HEK293T (cell line): ENCODE results near the gene KIF18A.
A peak's percentile ranks its signal among the peaks of the same experiment; 100 is the strongest.

Experiments
- CTCF ChIA-PET: fragments of 350-600 bp; formaldehyde crosslinking; extraction: SDS; loops from one replicate; lab custom pipeline; 2021; ENCODE audit warnings: antibody characterized with exemption, inconsistent platforms; lab: Yijun Ruan, JAX
- POLR2A ChIA-PET: fragments of 350-600 bp; formaldehyde crosslinking; extraction: SDS; loops from one replicate; lab custom pipeline; 2020; ENCODE audit warnings: antibody characterized with exemption, inconsistent platforms; lab: Yijun Ruan, JAX
- DNase-seq: peaks from one replicate; pipeline ENCODE4 v3.0.0; 2012; ENCODE audit warnings: mixed read lengths; ENCODE audit errors: extremely low spot score
- ARNT ChIP-seq: fragments of 450-650 bp; IDR thresholded peaks from 2 replicates; pipeline ENCODE4 v1.6.1; 2017; ENCODE audit warnings: mild to moderate bottlenecking
- BHLHE40 ChIP-seq: fragments of 450-650 bp; IDR thresholded peaks from 2 replicates; pipeline ENCODE4 v1.6.1; 2016; ENCODE audit warnings: mild to moderate bottlenecking, moderate library complexity, borderline replicate concordance
- CTBP1 ChIP-seq: fragments of 450-650 bp; IDR thresholded peaks from 2 replicates; pipeline ENCODE4 v1.6.1; 2016; ENCODE audit warnings: borderline replicate concordance
- ELF4 ChIP-seq: fragments of 450-650 bp; IDR thresholded peaks from 2 replicates; pipeline ENCODE4 v1.6.1; 2017; ENCODE audit warnings: antibody characterized with exemption
- FOXA1 ChIP-seq: fragments of 450-650 bp; IDR thresholded peaks from 2 replicates; pipeline ENCODE4 v1.6.1; 2016; ENCODE audit warnings: mild to moderate bottlenecking
- FOXK2 ChIP-seq: fragments of 450-650 bp; IDR thresholded peaks from 2 replicates; pipeline ENCODE4 v1.6.1; 2016; ENCODE audit warnings: mild to moderate bottlenecking
- FOXM1 ChIP-seq: fragments of 450-650 bp; IDR thresholded peaks from 2 replicates; pipeline ENCODE4 v1.6.1; 2017; ENCODE audit warnings: mild to moderate bottlenecking, borderline replicate concordance
- HDGF ChIP-seq: fragments of 450-650 bp; IDR thresholded peaks from 2 replicates; pipeline ENCODE4 v1.6.1; 2017; ENCODE audit warnings: antibody characterized with exemption, borderline replicate concordance
- L3MBTL2 ChIP-seq: fragments of 450-650 bp; conservative IDR thresholded peaks from 2 replicates; pipeline ENCODE4 v1.6.1; 2016; ENCODE audit warnings: mild to moderate bottlenecking
- LEF1 ChIP-seq: fragments of 450-650 bp; IDR thresholded peaks from 2 replicates; pipeline ENCODE4 v1.6.1; 2017; ENCODE audit warnings: mild to moderate bottlenecking, borderline replicate concordance
- NFRKB ChIP-seq: fragments of 450-650 bp; IDR thresholded peaks from 2 replicates; pipeline ENCODE4 v1.6.1; 2016; ENCODE audit warnings: mild to moderate bottlenecking, moderate library complexity
- PKNOX1 ChIP-seq: fragments of 450-650 bp; IDR thresholded peaks from 2 replicates; pipeline ENCODE4 v1.6.1; 2016
- SP1 ChIP-seq: fragments of 450-650 bp; IDR thresholded peaks from 2 replicates; pipeline ENCODE4 v1.6.1; 2017
- SUZ12 ChIP-seq: fragments of 450-650 bp; IDR thresholded peaks from 2 replicates; pipeline ENCODE4 v1.6.1; 2016; ENCODE audit warnings: mild to moderate bottlenecking
- TARDBP ChIP-seq: fragments of 450-650 bp; IDR thresholded peaks from 2 replicates; pipeline ENCODE4 v1.6.1; 2016
- ZNF384 ChIP-seq: fragments of 450-650 bp; IDR thresholded peaks from 2 replicates; pipeline ENCODE4 v1.6.1; 2016

KIF18A gene

GRCh38 chr11:28110821-28111200 is 2.9 kb upstream of the KIF18A start:
- TF ChIP-seq ARNT = no peak
- TF ChIP-seq CTBP1 = no peak
- no peak for TF ChIP-seq FOXM1
- no peak for TF ChIP-seq BHLHE40
- TF ChIP-seq ELF4 = no peak
- no peak for TF ChIP-seq TARDBP
- TF ChIP-seq HDGF = no peak
- DNase-seq = no peak
- ChIA-PET POLR2A (interaction anchor here (1.0 kb wide), 1 partner anchor 392 kb away, joined by 3 read pairs; no protein-coding TSS in a partner anchor), CTCF (no interaction called here)

GRCh38 chr11:28110108-28110820 is 2.3 kb upstream of the KIF18A start:
- ChIA-PET POLR2A (interaction anchor here (1.0 kb wide), 2 partner anchors 31 to 391 kb away, joined by 3 read pairs; no protein-coding TSS in a partner anchor), CTCF (no interaction called here)
- DNase-seq = peak; percentile 62

GRCh38 chr11:28108958-28109357 is 1.0 kb upstream of the KIF18A start:
- ChIA-PET CTCF (no interaction called here), POLR2A (interaction anchor here (1.2 kb wide), 1 partner anchor 602 kb away, joined by 3 read pairs; the partner anchor contains the start of gene LIN7C)
- no peak for TF ChIP-seq CTBP1
- TF ChIP-seq HDGF = no peak
- TF ChIP-seq TARDBP = no peak
- TF ChIP-seq SUZ12 = no peak
- TF ChIP-seq ARNT = no peak
- TF ChIP-seq SP1 = no peak
- no peak for TF ChIP-seq BHLHE40
- TF ChIP-seq ZNF384 = no peak
- TF ChIP-seq NFRKB = no peak
- no peak for TF ChIP-seq FOXK2
- TF ChIP-seq LEF1 = no peak
- no peak for TF ChIP-seq L3MBTL2
- no peak for TF ChIP-seq ELF4
- TF ChIP-seq FOXA1 = no peak
- no peak for TF ChIP-seq FOXM1
- TF ChIP-seq PKNOX1 = no peak
- no peak for DNase-seq

More at GRCh38 chr11:28110108-28110820, 2.3 kb upstream of the KIF18A start:
- TF ChIP-seq BHLHE40 = no peak
- peak; percentile 44; the same call in 1 of the 2 replicates for TF ChIP-seq NFRKB
- TF ChIP-seq ELF4 = peak; percentile 57; the same call in 1 of the 2 replicates
- TF ChIP-seq SP1 = no peak
- TF ChIP-seq CTBP1 = peak; percentile 70; the same call in 1 of the 2 replicates

- CTCF ChIA-PET = interaction anchor here (0.6 kb wide), 1 partner anchor 382 kb away, joined by 3 read pairs; no protein-coding TSS in a partner anchor
Measured at GRCh38 chr11:28107191-28107749, 686 bp downstream of the KIF18A start.

GRCh38 chr11:28106353-28107043 is 1.5 kb downstream of the KIF18A start:
- ChIA-PET POLR2A (no interaction called here), CTCF (interaction anchor here (0.6 kb wide), 1 partner anchor 381 kb away, joined by 3 read pairs; no protein-coding TSS in a partner anchor)
- DNase-seq = no peak
- no peak for TF ChIP-seq FOXA1
- no peak for TF ChIP-seq ZNF384
- TF ChIP-seq ARNT = no peak
- TF ChIP-seq L3MBTL2 = no peak
- TF ChIP-seq SP1 = no peak
- no peak for TF ChIP-seq NFRKB
- TF ChIP-seq BHLHE40 = no peak
- no peak; the same call in 1 of the 2 replicates for TF ChIP-seq PKNOX1
- no peak for TF ChIP-seq SUZ12
- TF ChIP-seq FOXK2 = no peak
- TF ChIP-seq TARDBP = no peak
- TF ChIP-seq LEF1 = no peak
- TF ChIP-seq CTBP1 = no peak

More at GRCh38 chr11:28107191-28107749, 686 bp downstream of the KIF18A start:
- POLR2A ChIA-PET = interaction anchor here (1.1 to 1.2 kb wide), 2 partner anchors 9 to 389 kb away, joined by 4 to 6 read pairs; no protein-coding TSS in a partner anchor
- DNase-seq = peak; percentile 6
- TF ChIP-seq NFRKB = no peak
- TF ChIP-seq TARDBP = no peak
- TF ChIP-seq CTBP1 = no peak
- no peak for TF ChIP-seq BHLHE40
- no peak for TF ChIP-seq L3MBTL2
- no peak for TF ChIP-seq ELF4
- no peak for TF ChIP-seq ZNF384
- no peak for TF ChIP-seq HDGF

- no peak for TF ChIP-seq FOXM1
- no peak for TF ChIP-seq FOXA1
- no peak for TF ChIP-seq SUZ12
- no peak for TF ChIP-seq CTBP1
- no peak for TF ChIP-seq LEF1
- no peak for TF ChIP-seq FOXK2
- no peak for TF ChIP-seq NFRKB
- no peak for TF ChIP-seq SP1
- TF ChIP-seq HDGF = no peak
- no peak for TF ChIP-seq BHLHE40
- no peak for TF ChIP-seq L3MBTL2
- no peak for TF ChIP-seq ARNT
- TF ChIP-seq PKNOX1 = no peak
- no peak for TF ChIP-seq TARDBP
- no peak for TF ChIP-seq ELF4
- TF ChIP-seq ZNF384 = no peak
- POLR2A ChIA-PET = no interaction called here
- CTCF ChIA-PET = no interaction called here
- no peak for DNase-seq
Measured at GRCh38 chr11:28105869-28106268, 2.1 kb downstream of the KIF18A start.
